NB4 (cell line): ENCODE measurements around the gene NMT1.

Experiments
- CTCF ChIP-seq: IDR thresholded peaks from one replicate; pipeline ENCODE4 v1.5.1; 2012; ENCODE audit warnings: low read depth, low read length
- MAX ChIP-seq: IDR thresholded peaks from 2 replicates; pipeline ENCODE4 v1.6.1; 2011; ENCODE audit warnings: low read depth, low read length

DNA sequence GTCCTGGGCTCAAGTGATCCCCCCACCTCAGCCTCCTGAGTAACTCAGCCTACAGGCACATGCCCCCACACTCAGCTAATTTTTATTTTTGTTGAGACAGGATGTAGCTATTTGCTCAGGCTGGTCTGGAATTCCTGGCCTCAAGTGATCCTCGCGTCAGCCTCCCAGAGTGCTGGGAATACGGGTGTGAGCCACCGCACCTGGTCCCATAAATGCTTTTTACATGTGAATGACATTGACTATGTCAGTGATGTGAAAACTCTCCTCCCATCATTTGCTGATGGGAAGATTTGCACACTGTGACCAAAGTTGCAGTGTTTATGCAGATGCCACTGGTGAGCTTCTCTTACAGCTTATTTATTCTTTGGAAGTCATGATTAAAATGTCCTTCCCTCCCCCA is 56.2 kb downstream of the NMT1 start:
- no peak for TF ChIP-seq CTCF
- no peak for TF ChIP-seq MAX
